KMS-11 (cell line): Measurements from ENCODE around the gene RIT1.

ENCODE experiments used
- H2AFZ ChIP-seq: fragments of 200-600 bp; sonication (generic); 2 replicates; pipeline ENCODE4 v1.6.1; 2016; ENCODE audit warnings: antibody characterized with exemption, mixed run types, low read depth
- H3K27ac ChIP-seq: fragments of 200-600 bp; sonication (generic); 2 replicates; pipeline ENCODE4 v1.6.1; 2016; ENCODE audit warnings: mild to moderate bottlenecking, mixed run types
- H3K27me3 ChIP-seq: fragments of 200-600 bp; sonication (generic); 2 replicates; pipeline ENCODE4 v1.6.1; 2017; ENCODE audit warnings: mild to moderate bottlenecking, low read depth, mixed run types, moderate library complexity; ENCODE audit not compliant: insufficient read depth
- H3K36me3 ChIP-seq: fragments of 200-600 bp; sonication (generic); 2 replicates; pipeline ENCODE4 v1.6.1; 2017; ENCODE audit warnings: mild to moderate bottlenecking, mixed run types; ENCODE audit not compliant: insufficient read depth
- H3K4me1 ChIP-seq: fragments of 200-600 bp; sonication (generic); 2 replicates; pipeline ENCODE4 v1.6.1; 2016; ENCODE audit warnings: mild to moderate bottlenecking, low read depth, mixed run types; ENCODE audit not compliant: poor library complexity, severe bottlenecking
- H3K4me2 ChIP-seq: fragments of 200-600 bp; sonication (generic); 2 replicates; pipeline ENCODE4 v1.7.0; 2016; ENCODE audit warnings: mild to moderate bottlenecking, mixed run types
- H3K4me3 ChIP-seq: fragments of 200-600 bp; sonication (generic); IDR thresholded peaks from 2 replicates; pipeline ENCODE4 v1.6.1; 2017; ENCODE audit warnings: low read depth, low read length, mixed read lengths; ENCODE audit not compliant: insufficient read depth
- H3K79me2 ChIP-seq: fragments of 200-600 bp; sonication (generic); 2 replicates; pipeline ENCODE4 v1.6.1; 2016; ENCODE audit warnings: low read depth, mixed run types; ENCODE audit not compliant: insufficient read depth
- H3K9ac ChIP-seq: fragments of 200-600 bp; sonication (generic); 2 replicates; pipeline ENCODE4 v1.6.1; 2016; ENCODE audit warnings: mild to moderate bottlenecking, mixed run types
- H4K20me1 ChIP-seq: fragments of 200-600 bp; sonication (generic); 2 replicates; pipeline ENCODE4 v1.6.1; 2016; ENCODE audit warnings: mild to moderate bottlenecking, mixed run types; ENCODE audit not compliant: insufficient read depth
- CTCF ChIP-seq: fragments of 200-600 bp; sonication (generic); conservative IDR thresholded peaks from 2 replicates; pipeline ENCODE4 v1.6.1; 2017; ENCODE audit warnings: low read depth, mild to moderate bottlenecking, antibody characterized with exemption, low read length, moderate library complexity, mixed read lengths

The RIT1 gene

GRCh38 chr1:155861896-155862295 lies 49.3 kb downstream of the RIT1 start:
- no peak overlapping the region for H3K4me2 ChIP-seq
- TF ChIP-seq CTCF = no peak
- H3K4me3 ChIP-seq = no peak overlapping the region
- no peaks in the 10 kb centered on the region for H4K20me1 ChIP-seq
- no peaks in the 10 kb centered on the region for H3K36me3 ChIP-seq
- H3K79me2 ChIP-seq = peaks cover 1% of the 10 kb centered on the region
- no peak overlapping the region for H3K9ac ChIP-seq
- H3K4me1 ChIP-seq = peaks cover 30% of the 10 kb centered on the region
- no peak overlapping the region for H3K27ac ChIP-seq
- H3K27me3 ChIP-seq = no peaks in the 10 kb centered on the region
- no peak overlapping the region for H2AFZ ChIP-seq

- Histone ChIP-seq H3K27ac (peak overlapping the region; percentile 67), H3K36me3 (no peaks in the 10 kb centered on the region), H4K20me1 (no peaks in the 10 kb centered on the region), H2AFZ (peak overlapping the region; percentile 57), H3K4me2 (peak overlapping the region; percentile 57), H3K4me3 (peak overlapping the region; percentile 93), H3K27me3 (no peaks in the 10 kb centered on the region), H3K9ac (peak overlapping the region; percentile 64), H3K4me1 (peaks cover 35% of the 10 kb centered on the region), H3K79me2 (peaks cover 10% of the 10 kb centered on the region)
- no peak for TF ChIP-seq CTCF
Measured at GRCh38 chr1:155860970-155861510, 50.1 kb downstream of the RIT1 start.

GRCh38 chr1:155859881-155860871 lies 51.0 kb downstream of the RIT1 start:
- peak overlapping the region; percentile 93 for H3K4me3 ChIP-seq
- peaks cover 18% of the 10 kb centered on the region for H3K79me2 ChIP-seq
- peak overlapping the region; percentile 64 for H3K9ac ChIP-seq
- H2AFZ ChIP-seq = peak overlapping the region; percentile 57
- H3K36me3 ChIP-seq = no peaks in the 10 kb centered on the region; the same call in 1 of the 2 replicates
- H3K4me1 ChIP-seq = peaks cover 43% of the 10 kb centered on the region
- H3K4me2 ChIP-seq = peak overlapping the region; percentile 57
- H3K27me3 ChIP-seq = no peaks in the 10 kb centered on the region
- no peak for TF ChIP-seq CTCF
- no peaks in the 10 kb centered on the region for H4K20me1 ChIP-seq
- H3K27ac ChIP-seq = peak overlapping the region; percentile 67

GRCh38 chr1:155859234-155859829 lies 51.8 kb downstream of the RIT1 start, which contains the start of gene SYT11:
Gene SYT11, plus strand, starts transcription at chr1:155859567. Its CDS starts 195 bp downstream, at chr1:155859762.
- H3K79me2 ChIP-seq = peaks cover 27% of the 10 kb centered on the region
- H4K20me1 ChIP-seq = no peaks in the 10 kb centered on the region
- peak within 1 kb of the TSS; percentile 98 for H3K4me3 ChIP-seq
- peak within 1 kb of the TSS; percentile 75 for H2AFZ ChIP-seq
- H3K36me3 ChIP-seq = peaks cover 7% of the 10 kb centered on the region; the same call in 1 of the 2 replicates
- H3K4me2 ChIP-seq = peak within 1 kb of the TSS; percentile 98
- TF ChIP-seq CTCF = no peak
- peak within 1 kb of the TSS; percentile 81 for H3K27ac ChIP-seq
- peaks cover 43% of the 10 kb centered on the region for H3K4me1 ChIP-seq
- peak within 1 kb of the TSS; percentile 64 for H3K9ac ChIP-seq
- H3K27me3 ChIP-seq = no peaks in the 10 kb centered on the region
